ENCODE measurements around the gene LGALS8.

LGALS8 gene

DNA sequence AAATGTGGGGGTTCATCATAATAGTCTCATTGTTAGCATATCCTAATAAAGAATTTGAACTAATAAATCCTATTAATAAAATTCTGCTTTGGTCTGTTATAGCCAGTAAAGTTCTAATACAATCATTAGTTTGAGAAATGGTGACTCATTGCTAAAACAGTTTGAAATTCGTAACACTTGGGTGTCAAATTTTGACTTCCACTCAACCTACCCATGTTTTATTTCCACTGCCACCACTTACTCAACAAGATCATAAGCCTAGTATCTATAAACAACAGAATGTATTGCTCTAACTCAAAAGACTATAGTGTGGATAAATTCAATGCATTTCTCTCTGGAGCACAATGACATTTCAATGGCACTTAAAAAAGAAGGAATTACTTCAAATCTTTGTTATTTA is 29.1 kb downstream of the LGALS8 start:
- TF ChIP-seq, protein P1, sequence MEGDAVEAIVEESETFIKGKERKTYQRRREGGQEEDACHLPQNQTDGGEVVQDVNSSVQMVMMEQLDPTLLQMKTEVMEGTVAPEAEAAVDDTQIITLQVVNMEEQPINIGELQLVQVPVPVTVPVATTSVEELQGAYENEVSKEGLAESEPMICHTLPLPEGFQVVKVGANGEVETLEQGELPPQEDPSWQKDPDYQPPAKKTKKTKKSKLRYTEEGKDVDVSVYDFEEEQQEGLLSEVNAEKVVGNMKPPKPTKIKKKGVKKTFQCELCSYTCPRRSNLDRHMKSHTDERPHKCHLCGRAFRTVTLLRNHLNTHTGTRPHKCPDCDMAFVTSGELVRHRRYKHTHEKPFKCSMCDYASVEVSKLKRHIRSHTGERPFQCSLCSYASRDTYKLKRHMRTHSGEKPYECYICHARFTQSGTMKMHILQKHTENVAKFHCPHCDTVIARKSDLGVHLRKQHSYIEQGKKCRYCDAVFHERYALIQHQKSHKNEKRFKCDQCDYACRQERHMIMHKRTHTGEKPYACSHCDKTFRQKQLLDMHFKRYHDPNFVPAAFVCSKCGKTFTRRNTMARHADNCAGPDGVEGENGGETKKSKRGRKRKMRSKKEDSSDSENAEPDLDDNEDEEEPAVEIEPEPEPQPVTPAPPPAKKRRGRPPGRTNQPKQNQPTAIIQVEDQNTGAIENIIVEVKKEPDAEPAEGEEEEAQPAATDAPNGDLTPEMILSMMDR (IDR thresholded peaks at IDR 0.05; ENCODE audit: low read length, missing control alignments), result no peak
- no peak for DNase-seq (ENCODE audit: low read depth)
- H3K4me3 ChIP-seq (replicated peaks; ENCODE audit: low read depth, low read length), result no peak overlapping the region

DNA sequence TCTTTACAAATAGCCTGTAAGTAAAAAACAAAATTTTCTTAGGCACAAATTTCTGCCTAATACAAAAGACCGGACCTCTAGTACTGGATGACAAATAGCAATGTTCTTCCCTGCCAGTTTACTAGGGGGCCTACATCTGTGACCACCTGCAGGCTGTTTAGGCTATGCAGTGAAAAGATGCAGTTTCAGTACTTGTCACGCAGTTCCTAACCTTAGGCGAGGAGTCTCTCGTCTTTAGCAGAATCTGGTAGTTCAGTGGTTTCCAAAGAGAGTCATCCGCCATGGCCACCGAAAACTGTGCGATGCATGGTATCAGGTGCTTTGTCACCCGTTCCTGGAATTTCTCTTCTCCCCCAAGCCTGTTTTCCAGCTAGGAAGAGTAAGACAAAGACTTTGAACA is 29.6 kb downstream of the LGALS8 start:
- DNase-seq (ENCODE audit: low read depth), result no peak
- no peak overlapping the region for H3K4me3 ChIP-seq (replicated peaks; ENCODE audit: low read depth, low read length)
- TF ChIP-seq, protein P1 (IDR thresholded peaks at IDR 0.05; ENCODE audit: low read length, missing control alignments), result no peak

DNA sequence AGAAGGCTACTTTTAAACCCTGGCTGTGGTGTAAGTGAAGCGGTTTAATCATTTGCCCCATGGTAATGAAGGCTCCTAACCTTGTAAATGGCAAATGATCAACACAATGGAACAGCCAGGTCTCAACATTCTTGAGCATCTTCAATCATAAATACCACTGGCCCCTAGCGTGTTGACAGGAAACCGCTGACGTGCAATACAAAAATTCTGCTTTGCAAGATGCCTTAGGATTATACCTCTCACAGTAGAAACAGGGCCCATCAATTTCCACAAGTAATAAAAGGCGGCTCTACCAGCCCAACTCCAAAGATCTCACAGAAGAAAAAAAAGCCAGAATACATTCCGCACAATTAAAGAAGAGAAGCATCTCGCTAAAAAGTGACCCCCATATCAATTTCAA is 32.8 kb downstream of the LGALS8 start:
- TF ChIP-seq, protein P1 (IDR thresholded peaks at IDR 0.05; ENCODE audit: low read length, missing control alignments), result no peak
- no peak for DNase-seq (ENCODE audit: low read depth)
- no peak overlapping the region for H3K4me3 ChIP-seq (replicated peaks; ENCODE audit: low read depth, low read length)

DNA sequence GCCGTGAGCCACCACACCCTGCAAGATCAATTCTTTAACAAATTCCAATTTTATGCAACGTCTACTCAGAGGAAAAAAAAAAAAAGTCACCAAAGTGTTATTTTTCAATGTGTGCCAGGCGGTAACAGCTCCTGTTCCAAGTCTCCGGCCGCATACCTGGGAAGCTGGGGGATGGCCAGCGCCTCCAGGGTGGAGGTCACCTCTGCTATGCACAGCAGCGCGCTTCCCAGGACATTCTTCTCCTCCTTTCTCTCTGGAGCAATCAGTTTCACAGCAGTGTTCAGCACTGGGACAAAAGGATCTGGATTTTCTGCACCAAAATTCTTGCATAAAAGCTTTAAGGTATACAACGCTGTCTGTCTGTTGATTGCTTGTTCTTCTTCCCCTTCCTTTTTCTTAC is 34.3 kb downstream of the LGALS8 start:
- no peak for DNase-seq (ENCODE audit: low read depth)
- TF ChIP-seq, protein P1 (IDR thresholded peaks at IDR 0.05; ENCODE audit: low read length, missing control alignments), result no peak
- H3K4me3 ChIP-seq (replicated peaks; ENCODE audit: low read depth, low read length), result no peak overlapping the region

DNA sequence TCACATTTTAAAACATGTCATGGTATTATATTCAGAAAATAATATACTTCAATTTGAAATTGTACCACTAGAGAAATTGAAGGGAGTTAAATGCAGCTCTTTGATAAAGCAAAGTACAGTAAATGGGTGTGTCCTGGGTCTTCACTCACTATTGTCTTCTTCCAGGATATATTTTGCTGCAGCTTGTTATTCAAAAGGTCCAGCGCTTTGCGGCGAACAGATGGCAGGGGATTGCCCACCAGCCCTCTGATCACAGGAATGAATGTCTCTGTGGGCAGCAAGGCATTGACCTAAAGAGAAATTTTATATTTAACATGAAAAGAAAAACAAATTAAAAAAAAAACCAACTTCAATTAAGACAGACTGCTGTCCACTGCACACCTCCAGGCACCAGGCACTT is 35.1 kb downstream of the LGALS8 start:
- DNase-seq (ENCODE audit: low read depth), result no peak
- TF ChIP-seq, protein P1 (IDR thresholded peaks at IDR 0.05; ENCODE audit: low read length, missing control alignments), result no peak
- H3K4me3 ChIP-seq (replicated peaks; ENCODE audit: low read depth, low read length), result no peak overlapping the region

DNA sequence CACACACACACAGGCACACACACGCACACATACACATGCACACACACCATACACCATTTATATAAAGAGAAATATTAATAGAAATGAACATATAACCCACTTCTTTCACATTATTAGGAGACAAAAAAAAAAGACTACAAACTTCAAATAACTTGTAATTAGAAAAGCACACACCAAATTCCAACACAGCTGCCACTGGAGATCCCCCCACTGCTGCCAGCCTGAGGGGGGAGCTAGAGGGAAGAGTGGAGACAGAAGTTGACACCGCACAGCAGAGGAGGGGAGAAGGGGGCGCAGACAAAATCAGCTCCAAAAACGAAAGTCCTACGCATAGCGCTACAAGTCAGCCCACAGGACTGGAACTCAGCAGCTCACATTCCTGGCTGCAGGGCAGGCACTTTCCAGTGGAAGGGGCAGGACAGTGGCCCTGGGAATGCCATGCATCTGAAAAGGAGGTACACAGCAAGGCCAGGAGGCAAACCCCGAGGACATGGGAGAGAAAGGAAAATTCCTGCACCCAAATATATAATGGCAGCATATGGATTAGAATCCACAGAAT is 36.5 kb downstream of the LGALS8 start:
- TF ChIP-seq, protein P1 (IDR thresholded peaks at IDR 0.05; ENCODE audit: low read length, missing control alignments), result peak; percentile 5
- H3K4me3 ChIP-seq (replicated peaks; ENCODE audit: low read depth, low read length), result no peak overlapping the region
- no peak for DNase-seq (ENCODE audit: low read depth)

DNA sequence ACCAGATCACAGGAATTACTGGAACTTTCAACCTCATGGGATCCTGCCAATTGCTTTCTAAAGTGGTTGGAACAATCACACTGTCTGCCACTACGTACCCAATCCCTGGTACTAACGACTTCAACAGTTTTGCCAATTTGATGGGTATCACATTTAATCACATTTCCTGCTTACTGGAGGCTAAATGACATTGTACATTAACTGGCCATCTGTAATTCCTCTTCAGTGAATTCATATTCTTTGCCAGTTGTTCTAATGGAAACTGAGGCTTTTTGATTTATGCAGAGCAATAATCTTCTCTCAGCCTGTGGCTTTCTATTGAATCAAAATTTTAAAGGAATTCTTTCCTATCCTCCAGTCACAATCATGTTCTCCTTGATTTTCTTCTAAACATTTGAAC is 38.2 kb downstream of the LGALS8 start:
- H3K4me3 ChIP-seq (replicated peaks; ENCODE audit: low read depth, low read length), result no peak overlapping the region
- TF ChIP-seq, protein P1 (IDR thresholded peaks at IDR 0.05; ENCODE audit: low read length, missing control alignments), result no peak
- no peak for DNase-seq (ENCODE audit: low read depth)

Data from fibroblast of pulmonary artery (primary cell).